GM12873 (cell line): Measurements from ENCODE around the gene CACNA1C.

ENCODE experiments used
- TF ChIP-seq, protein P1 (sequence below): IDR thresholded peaks from 2 replicates; pipeline ENCODE4 v1.5.1; 2012; ENCODE audit warnings: low read depth, mild to moderate bottlenecking, moderate library complexity, low read length, control low read depth; ENCODE audit not compliant: insufficient read depth; ENCODE audit errors: missing control alignments

The CACNA1C gene

DNA sequence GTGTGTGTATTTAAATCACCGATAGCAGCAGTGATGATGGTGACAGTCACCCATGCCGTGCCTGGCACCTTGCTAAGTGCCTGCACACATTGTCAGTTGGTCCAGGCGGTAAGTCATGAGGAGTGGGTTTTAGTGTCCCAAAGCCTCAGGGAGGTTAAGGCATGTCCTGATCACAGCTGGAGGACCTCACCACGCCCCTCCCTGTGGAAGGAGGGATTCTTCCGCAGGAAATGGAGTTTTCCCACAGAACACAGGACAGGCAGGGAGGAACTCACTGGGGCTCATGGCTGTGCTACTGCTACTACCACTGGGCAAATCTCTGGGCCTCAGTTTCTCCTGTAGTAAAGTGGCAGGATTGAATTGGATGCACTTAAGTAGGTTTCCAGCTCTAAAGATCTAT lies 142.3 kb downstream of the CACNA1C start:
- TF ChIP-seq, protein P1, sequence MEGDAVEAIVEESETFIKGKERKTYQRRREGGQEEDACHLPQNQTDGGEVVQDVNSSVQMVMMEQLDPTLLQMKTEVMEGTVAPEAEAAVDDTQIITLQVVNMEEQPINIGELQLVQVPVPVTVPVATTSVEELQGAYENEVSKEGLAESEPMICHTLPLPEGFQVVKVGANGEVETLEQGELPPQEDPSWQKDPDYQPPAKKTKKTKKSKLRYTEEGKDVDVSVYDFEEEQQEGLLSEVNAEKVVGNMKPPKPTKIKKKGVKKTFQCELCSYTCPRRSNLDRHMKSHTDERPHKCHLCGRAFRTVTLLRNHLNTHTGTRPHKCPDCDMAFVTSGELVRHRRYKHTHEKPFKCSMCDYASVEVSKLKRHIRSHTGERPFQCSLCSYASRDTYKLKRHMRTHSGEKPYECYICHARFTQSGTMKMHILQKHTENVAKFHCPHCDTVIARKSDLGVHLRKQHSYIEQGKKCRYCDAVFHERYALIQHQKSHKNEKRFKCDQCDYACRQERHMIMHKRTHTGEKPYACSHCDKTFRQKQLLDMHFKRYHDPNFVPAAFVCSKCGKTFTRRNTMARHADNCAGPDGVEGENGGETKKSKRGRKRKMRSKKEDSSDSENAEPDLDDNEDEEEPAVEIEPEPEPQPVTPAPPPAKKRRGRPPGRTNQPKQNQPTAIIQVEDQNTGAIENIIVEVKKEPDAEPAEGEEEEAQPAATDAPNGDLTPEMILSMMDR, result no peak

DNA sequence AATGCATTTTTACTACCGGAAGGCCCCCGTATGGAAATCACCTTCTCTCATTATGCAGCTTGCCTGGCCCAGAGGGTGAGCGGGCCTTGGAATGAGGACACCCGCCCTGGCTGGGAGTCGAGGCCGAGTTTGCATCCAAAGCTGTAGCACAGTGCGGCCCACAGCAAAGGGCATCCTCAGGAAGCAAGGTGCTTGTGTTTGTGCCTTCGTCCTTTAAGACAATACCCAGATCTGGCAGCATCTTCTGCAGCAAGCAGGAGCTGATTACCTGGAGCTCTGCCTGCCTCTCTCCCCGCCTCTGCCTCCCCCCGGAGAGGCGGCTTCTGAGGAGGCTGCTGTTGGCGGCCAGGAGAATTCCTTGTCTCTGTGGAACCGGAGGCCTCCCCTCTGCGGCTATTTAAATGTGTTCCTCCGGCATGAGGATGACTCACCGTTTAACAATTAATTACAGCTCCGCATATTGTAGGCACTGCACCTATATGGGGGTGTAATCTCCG lies 145.3 kb downstream of the CACNA1C start:
- TF ChIP-seq, protein P1, result no peak

DNA sequence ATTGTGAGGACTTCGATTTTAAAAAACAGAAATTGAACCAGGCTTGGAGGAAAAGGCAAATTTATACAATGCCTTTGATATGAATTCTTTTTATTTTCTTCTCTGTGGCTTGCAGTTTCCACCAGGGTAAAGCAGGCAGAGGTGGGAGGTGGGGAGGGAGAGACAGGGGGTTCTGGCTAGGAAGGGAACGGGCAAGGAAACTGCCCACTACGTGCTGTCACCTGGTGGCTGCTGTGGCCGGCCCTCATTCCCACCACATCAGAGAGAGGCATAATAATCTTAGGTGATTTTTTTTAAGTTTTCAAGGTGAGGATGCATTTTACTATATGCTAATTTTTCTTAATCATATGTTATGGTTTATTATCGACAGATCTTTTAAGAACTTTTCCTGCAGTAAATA lies 145.8 kb downstream of the CACNA1C start:
- TF ChIP-seq, protein P1, result no peak

DNA sequence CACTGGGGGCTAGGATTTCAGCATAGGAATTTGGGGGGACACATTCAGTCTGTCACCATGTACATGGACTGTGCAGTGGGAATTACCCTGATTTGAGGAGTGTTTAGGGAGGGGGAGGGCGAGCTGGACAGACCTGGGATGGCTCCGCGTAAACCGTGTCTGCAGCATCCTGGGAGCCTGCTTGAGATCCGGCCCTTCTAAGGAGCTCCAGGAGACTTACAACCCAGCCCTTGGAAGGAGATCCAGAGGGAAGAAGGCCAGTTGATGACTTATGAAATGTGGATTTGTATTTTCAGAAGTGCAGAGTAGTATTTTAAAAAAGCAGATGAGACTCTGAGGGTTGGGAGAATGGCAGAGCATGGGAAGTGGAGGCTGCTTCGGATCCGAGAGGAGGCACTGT lies 153.2 kb downstream of the CACNA1C start:
- TF ChIP-seq, protein P1, result no peak

DNA sequence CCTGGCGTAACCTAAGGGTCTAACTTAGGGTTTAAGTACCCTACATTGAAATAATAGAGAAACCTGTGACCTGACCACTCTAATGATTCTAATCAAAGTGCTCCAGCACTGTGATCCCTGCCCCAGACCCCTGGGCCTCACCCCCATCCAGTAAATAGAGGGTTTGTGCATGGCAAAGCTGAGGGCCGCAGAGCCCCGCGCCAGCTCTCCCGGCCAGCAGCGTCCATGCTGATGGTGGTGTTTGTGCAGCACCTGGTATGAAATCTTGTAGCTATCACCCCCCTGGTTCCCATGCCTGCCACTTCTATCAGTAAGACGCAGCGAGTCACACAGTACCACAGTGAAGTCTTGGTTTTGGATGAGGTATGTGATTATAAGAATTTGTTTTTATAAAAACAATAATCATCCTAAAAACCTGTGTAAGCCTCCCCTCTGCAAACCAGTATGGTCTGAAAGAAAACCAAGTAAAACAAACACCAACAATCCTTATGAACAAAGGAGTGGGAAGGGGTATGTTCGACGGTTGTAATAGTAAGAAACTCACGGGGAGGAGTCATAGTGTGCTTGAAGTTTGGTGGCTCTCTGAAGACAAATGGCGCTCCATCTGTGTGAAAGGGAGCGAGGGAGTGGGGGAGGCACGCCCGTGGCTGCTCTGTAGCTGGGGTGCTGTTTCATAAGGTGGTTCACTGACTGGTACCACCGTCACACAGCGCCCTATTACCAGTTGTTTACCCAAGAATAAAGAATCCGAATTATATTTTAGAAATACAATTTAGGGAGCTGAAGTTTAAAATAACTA lies 156.2 kb downstream of the CACNA1C start:
- TF ChIP-seq, protein P1, result no peak

DNA sequence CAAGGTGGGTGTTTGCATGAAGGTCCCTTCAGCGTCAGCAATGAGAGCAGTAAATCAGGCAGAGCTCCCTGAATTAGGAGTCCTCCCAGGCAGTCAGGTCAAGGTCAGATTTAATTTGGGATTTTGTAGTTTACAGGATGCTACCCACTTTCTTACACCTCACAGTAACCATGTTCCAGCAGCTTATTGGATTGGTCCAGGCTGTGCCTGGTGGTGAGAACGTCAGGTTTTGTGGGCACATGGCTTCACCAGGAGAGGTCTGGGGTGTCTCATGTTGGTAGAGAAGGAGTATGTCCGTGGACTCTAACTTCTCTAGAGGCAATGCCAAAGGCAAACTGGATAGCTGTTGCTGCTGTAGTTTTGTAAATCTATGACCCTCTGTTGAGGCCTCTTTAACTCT lies 158.3 kb downstream of the CACNA1C start:
- TF ChIP-seq, protein P1, result no peak

DNA sequence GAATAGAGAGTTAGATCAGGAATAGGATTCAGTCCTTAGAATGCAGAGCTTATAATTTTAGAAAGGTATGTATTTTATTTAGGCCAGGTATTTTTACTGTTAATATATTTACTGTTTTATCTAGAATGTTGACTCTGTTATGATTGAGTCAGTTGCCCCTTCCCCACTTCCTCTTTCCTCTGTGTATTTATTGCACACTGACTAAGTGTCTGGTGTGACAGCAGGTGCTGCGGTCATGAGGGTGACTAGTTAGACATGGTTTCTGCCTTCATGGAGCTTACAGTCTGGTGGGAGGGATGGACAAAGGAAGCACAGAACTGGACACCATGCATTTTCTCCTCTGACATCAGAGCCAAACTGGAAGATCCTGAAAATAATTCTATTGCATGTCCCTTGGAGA lies 159.8 kb downstream of the CACNA1C start:
- TF ChIP-seq, protein P1, result no peak
